T47D (cell line): ENCODE data around the gene CLRN3.
A peak's percentile ranks its signal among the peaks of the same experiment; 100 is the strongest.

Experiments
- DNase-seq, 2 experiments: peaks; one replicate each; pipeline versions ENCODE4 v3.0.0 to v3.0.0-alpha.2; 2011 to 2012; ENCODE audit warnings: low read depth in 1 of 2, low spot score in 1 of 2
- JUND ChIP-seq: IDR thresholded peaks from 2 replicates; pipeline ENCODE4 v1.6.1; 2012; ENCODE audit warnings: low read depth
- in situ Hi-C: cut with HindIII; loops from 2 replicates; pipeline ENCODE4 v1.10.0; 2016; ENCODE audit warnings: low sequenced_read_pairs, low pct_unique_long_range_greater_than_20kb

CLRN3 gene

DNA sequence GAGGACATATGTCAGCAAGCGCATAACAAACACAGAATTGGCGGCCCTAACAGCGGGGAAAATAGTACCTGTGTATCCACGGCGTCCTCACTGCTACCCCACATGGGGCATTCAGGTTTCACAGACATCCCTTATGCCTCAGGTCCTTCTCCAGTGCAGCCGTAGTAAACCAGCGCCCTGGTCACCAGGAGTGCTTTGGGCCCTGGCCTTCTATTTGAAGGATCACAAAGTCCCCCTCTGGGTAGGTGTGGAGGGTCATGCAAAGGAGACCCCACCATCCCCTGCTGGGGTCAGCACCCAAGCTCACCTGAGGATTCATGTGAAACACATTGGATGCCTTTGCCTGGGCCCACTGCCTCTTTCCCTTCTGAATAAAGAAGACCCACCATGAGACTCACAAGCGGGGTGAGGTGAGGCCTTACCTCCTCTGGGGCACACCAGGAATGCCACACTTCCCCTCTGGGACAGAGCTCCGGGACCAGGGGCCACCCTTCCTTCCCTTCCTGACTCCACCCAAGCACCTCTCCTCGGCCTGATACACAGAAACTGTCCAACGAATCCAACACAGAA is 18.8 kb downstream of the CLRN3 start:
- TF ChIP-seq JUND = no peak
- no peak for DNase-seq
- in situ Hi-C loops = no loop called here

- TF ChIP-seq JUND = no peak
- in situ Hi-C loops = no loop called here
- peak in 1 of 2 experiments; percentile 15 for DNase-seq
These were observed 19.7 kb downstream of the CLRN3 start for GRCh38 chr10:127872871-127873600.

GRCh38 chr10:127872011-127872761 is 20.6 kb downstream of the CLRN3 start:
- in situ Hi-C loops = no loop called here
- TF ChIP-seq JUND = no peak
- DNase-seq = no peak

GRCh38 chr10:127871631-127872010 is 21.1 kb downstream of the CLRN3 start:
- DNase-seq = no peak
- no peak for TF ChIP-seq JUND
- in situ Hi-C loops = no loop called here

DNA sequence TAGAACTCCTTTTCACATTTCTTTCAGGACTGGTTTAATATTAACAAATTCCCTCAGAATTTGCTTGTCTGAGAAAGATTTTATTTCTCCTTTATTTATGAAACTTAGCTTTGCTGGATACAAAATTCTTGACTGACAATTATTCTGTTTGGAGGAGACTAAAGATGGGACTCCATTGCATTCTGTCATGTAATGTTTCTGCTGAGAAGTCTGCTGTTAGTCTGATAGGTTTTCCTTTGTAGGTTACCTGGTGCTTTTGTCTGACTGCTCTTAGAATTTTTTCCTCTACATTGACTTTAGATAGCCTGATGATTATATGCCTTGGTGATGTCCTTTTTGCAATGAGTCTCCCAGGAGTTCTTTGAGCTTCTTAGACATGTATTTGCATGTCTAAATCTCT is 23.4 kb downstream of the CLRN3 start:
- DNase-seq = no peak
- in situ Hi-C loops = no loop called here

GRCh38 chr10:127867805-127868204 is 24.9 kb downstream of the CLRN3 start:
- TF ChIP-seq JUND = no peak
- DNase-seq = no peak
- in situ Hi-C loops = no loop called here

More for the DNA sequence above, 23.4 kb downstream of the CLRN3 start:
- no peak for TF ChIP-seq JUND

DNA sequence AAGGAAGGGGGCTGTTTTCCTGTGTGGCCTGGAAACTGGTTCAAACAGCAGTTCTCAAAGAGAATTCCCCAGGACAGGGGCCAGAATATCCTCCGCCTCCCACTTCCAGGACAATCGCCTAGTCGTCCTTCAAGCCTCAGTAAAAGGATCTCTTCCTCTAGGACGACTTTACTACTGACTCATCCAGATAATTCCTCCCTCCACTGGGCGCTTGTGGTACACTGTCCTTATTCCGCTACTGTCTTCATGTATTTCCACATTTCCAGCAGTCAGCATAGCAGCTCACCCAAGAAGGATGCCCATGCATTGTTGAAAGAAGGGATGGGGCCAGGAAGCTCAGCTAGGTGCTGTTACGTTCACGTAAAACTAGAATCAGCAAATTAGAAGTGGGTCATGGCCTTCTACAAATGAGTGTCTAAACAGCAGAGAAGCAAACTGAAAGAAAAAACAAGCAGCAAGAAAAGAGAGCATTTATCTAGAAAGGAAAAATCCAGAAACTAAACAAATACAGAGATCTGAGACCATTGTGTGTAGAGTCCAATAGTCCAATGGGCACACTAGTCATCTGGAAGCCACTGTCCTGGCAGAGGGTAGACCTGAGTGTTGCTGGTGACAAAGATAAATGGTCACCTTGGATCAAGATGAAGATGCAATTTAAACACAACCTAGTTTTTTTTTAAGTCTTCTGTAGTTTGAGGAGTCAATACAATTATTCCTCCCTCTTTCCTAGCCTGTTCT is 26.3 kb downstream of the CLRN3 start:
- no peak for DNase-seq
- TF ChIP-seq JUND = no peak
- in situ Hi-C loops = no loop called here

DNA sequence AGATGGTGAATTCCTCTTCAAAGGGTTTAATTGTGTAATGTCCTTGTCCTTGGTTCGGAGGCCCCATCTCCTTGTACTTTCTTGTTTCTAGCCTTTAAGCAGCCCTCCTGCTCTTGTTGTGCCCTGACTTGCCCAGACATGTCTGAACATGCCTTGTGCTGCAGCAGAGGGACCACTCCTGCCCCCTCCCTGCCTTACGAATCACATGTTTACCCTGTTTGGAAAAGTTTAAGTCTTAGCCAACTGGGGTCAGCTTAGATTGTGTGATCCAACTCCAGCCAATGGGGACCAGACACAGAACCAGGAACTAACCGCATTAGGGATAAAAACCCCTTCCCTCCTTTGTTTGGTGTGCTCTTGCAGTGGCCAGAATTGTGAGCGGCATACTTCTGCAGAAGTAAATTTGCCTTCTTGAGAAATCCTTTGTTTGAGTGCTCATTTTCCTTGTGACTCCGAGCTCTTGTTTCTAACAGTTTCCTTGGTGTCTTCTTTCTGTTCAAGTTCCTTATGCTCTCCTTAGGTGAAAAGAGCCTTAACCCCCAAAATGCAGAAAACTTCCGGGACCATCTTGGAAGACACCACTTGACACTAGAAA is 29.4 kb downstream of the CLRN3 start:
- no peak for TF ChIP-seq JUND
- in situ Hi-C loops = no loop called here
- no peak for DNase-seq

DNA sequence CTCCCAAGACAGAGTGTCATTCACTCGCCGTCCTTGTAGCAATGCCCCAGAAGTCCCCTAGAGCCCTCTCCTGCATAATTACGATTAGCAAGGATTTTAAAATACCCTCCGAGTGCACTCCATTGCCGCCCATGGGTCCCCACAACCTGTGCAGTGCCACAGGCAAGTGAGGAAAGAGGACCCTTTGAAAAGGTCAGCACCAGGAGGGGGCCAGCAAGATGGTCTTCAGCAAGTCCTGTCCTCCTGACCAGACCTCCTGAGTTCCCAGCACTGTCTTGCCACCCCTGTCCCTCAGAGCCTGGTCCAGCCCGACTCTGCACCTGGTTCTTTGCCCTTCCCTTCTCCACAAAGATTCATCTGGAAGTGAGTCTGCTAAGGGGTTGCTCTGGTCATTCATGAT is 32.1 kb downstream of the CLRN3 start:
- TF ChIP-seq JUND = no peak
- no peak for DNase-seq
- in situ Hi-C loops = no loop called here

- in situ Hi-C loops = no loop called here
- no peak for TF ChIP-seq JUND
- no peak for DNase-seq
These were observed 36.8 kb downstream of the CLRN3 start for GRCh38 chr10:127855976-127856375.

DNA sequence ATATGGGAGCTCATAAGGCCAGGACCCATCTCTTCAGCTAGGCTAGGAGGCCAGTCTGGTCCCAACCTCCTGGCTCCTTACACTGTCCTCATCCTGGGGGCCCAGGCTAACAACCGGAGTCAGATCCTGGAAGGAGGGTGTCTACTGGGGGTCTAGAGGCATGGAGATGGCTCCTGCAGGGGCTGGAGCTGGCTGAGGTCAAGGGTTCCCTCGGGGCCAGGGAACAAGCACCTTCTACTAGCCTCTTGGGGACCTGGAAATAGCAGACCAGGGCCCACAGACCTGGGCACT is 37.2 kb downstream of the CLRN3 start:
- DNase-seq = no peak
- in situ Hi-C loops = no loop called here
- TF ChIP-seq JUND = no peak

DNA sequence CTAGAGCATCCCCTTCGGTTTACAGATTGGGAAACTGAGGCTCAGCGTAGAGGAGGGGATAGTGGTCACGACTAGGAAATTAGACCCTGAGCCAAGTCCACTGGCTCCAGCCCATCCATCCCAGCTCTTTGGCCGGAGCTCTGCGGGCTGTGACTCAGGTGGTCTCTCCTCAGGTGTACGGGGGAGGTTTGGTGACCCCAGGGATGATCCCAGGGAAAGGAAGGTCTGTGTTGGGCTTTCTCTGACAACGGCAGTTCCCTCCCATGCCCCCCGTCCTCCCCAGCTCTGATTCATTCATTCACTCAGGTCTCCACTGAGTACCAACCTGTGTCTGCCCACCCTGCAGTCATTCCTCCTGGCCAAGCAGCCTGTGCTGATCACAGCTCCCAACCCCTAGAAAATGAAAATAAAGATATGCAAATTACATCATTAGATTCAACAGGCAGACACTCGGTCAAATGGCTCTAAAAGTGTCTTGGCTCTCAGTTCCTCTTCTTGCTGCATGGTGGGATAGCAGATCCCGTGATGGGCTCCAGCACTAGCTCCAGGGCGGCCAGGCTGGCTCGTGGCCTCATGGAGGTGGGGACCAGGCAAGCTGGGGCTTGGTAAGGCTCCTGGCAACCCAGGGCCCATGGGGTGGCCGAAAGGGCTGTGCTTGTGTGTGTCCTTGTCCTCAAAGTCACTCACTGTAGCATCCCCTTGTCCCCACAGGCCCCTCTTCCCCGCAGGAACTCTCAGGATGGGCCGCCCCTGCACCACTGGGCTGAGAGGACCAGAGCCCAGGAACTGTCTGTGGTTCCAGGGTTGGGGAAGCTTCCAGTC is 37.8 kb downstream of the CLRN3 start:
- DNase-seq = no peak
- no peak for TF ChIP-seq JUND
- in situ Hi-C loops = no loop called here
